ENCODE data around the gene C11orf52.

The C11orf52 gene

GRCh38 chr11:111939836-111940604 lies 21.3 kb downstream of the C11orf52 start:
- DNase-seq, result no peak

DNA sequence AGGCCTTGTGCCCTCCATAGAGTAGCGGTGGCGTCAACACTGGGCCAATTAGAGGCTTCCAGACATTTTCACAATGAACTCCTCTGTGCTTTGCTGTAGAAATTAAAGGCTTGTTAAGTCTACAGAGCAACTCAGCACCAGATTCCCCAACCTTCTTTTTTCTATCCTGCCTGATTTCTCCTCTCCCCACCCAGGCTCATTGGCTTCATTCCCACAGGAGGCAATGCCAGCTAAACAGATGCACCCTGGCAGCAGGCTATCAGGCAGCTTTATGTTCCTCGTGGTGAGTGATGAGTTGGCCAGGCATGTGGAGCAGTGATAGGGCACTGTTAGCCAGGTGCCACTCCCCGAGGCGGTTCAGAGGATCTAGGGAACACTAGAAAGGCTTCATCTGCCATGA lies 23.2 kb downstream of the C11orf52 start:
- DNase-seq, result peak in 1 of 2 donors; percentile 76

DNA sequence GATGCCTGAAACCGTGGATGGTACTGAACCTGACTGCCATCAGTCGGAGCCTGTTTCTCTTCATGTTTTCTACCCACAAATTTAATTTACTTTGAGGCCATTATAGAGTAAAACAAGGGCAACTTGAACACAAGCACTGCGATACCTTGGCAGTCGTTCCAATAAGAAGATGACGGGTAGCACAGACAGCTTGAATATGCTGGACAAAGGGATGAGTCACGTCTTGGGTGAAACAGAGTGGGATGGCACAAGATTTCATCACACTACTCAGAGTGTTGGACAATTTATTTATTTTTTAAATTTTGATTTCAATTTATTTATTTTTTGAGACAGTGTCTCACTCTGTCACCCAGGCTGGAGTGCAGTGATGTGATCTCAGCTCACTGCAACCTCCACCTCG lies 24.1 kb downstream of the C11orf52 start:
- no peak for DNase-seq

- DNase-seq, result no peak
Observed at GRCh38 chr11:111944139-111944538, 25.4 kb downstream of the C11orf52 start.

- DNase-seq, result no peak
Observed at GRCh38 chr11:111944651-111945051, 25.9 kb downstream of the C11orf52 start.

GRCh38 chr11:111945198-111945597 lies 26.5 kb downstream of the C11orf52 start:
- DNase-seq, result no peak

DNA sequence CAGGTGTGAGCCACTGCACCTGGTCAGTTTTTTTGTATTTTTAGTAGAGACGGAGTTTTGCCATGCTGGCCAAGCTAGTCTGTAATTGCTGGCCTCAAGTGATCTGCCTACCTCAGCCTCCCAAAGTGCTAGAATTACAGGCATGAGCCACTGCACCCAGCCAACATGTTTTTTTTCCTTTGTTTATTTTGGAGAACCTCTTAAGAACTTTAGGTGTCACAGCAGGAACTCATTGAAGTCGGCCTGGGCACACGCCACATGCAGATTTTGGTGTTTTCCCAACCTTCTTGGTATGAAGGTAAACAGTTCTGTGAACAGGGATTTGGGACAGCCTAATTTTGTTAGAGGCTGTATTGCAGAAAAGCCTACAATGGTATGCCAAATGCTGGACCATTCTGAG lies 27.8 kb downstream of the C11orf52 start:
- no peak for DNase-seq

DNA sequence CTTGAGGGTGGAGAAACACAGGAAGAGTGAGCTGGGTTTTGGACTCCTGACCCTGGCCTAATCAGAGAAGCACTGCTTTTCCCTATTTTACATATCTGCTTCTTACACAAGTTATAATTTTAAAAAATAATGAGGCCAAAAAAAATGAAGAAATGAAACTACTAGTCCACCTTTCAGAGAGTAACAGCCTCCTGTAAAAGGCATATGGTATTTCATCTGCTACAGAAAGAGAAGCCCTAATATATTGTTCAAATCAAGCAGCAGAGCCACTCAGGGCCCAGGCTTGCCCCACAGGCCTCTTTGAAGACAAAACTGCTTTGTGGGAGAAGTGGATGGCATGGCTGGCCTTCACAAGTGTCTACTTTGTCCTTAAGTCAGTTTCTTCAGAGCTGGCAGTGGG lies 28.4 kb downstream of the C11orf52 start:
- no peak for DNase-seq

DNA sequence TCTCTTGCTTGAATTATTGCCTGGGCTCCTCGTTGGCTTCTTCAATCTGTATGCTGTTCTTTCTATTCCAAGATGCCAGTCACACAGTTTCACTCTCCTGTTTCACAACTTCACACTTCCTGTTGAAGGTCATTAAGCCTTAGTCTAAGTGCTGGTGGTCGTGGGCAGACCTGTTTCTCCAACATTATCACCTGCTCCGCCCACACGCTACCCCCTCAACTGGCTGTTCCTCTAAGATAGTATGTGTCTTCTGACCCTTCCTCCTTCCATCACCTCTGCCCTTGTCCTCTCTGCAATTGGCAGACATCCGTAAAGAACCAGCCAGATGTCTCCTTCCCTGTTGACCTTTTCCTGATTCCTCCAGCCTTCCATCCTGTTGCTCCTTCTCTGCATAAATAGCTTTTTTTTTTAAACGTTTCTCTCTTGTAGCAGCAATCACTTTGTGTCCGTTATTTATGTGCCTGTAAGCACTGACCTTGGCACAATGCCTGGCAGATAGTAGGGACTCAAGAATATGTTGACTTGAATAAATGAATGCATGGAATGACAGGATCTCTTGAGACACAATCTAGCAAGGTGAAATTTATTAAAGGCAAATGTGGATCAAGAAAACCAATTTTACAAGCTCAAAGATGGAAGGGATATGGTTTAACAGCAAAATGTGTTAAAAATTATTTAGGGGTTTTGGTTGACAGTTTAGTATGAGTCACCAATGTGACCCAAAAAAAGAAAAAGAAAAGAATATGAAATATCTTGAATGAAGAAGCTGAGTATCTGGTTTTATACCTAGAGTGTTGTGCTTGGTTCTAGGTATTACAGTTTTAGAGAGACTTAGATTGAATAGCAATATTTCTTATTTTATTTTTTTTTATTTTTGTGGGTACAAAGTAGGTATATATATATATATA lies 31.1 kb downstream of the C11orf52 start:
- no peak for DNase-seq

DNA sequence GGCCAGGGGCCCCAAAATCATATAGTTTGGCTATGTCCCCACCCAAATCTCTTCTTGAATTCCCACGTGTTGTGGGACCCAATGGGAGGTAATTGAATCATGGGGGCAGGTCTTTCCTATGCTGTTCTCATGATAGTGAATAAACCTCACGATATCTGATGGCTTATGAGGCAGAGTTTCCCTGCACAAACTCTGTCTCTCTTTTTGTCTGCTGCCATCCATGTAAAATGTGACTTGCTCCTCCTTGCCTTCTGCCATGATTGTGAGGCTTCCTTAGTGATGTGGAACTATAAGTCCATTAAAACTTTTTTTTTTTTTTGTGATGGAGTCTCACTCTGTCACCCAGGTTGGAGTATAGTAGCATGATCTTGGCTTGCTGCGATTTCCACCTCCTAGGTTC lies 32.9 kb downstream of the C11orf52 start:
- DNase-seq, result no peak

DNA sequence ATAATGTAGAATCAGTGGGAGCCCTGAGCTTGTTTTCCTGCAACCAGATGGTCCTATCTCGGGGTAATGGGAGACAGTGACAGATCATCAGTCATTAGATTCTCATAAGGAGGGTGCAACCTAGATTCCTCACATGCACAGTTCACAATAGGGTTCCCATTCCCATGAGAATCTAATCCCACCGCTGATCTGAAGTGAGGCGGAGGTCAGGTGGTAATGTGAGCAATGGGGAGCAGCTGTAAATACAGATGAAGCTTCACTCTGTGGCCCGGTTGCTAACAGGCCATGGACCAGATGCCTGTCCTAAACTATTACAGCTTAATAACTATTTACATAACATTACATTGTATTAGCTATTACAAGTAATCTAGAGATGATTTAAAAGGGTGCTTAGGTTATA lies 35.4 kb downstream of the C11orf52 start:
- no peak for DNase-seq

GRCh38 chr11:111957663-111958444 lies 39.1 kb downstream of the C11orf52 start:
- no peak for DNase-seq

DNA sequence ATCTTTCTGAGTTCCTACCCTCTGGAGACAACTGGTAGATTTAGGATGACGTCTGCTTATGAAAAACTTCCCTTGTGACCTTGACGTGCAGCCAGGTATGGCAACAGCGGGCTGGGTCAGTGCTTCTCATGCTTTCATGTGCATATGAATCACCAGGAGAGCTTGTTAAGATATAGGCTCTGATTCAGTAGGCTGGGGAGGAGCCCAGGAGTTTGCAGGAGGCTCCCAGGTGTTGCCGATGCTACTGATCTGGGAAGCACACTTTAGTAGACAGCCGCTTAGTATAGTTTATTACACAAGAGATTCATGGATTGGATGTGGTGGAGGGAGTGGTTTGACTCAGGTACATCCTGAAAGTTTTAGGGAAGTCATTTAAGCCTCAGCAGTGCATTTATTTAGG lies 42.2 kb downstream of the C11orf52 start:
- DNase-seq, result no peak

- no peak for DNase-seq
Observed at GRCh38 chr11:111961389-111962300, 42.9 kb downstream of the C11orf52 start.

GRCh38 chr11:111963931-111964340 lies 45.2 kb downstream of the C11orf52 start:
- no peak for DNase-seq

- DNase-seq, result no peak
Observed at GRCh38 chr11:111966678-111967077, 48.0 kb downstream of the C11orf52 start.

- DNase-seq, result no peak
Observed at GRCh38 chr11:111967649-111968048, 48.9 kb downstream of the C11orf52 start.

DNA sequence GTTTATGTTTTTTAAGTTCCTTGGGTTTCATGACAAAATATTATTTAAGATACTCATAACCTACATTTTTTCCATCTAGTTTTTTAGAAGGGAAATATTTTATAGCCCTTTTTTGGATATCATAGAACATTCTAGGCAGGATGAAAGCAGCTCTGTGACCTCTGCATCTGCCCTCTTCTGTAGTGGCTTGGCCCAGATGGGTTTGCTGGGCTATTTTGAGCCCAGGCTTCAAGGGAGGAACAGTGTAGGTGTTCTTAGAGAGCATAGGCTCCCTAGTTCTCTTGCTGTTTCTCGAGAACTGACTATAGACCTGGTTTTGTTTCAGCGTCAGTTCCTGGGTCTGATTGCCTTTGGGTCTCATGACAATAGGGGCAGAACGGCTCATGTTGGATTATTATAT lies 50.6 kb downstream of the C11orf52 start:
- DNase-seq, result no peak

DNA sequence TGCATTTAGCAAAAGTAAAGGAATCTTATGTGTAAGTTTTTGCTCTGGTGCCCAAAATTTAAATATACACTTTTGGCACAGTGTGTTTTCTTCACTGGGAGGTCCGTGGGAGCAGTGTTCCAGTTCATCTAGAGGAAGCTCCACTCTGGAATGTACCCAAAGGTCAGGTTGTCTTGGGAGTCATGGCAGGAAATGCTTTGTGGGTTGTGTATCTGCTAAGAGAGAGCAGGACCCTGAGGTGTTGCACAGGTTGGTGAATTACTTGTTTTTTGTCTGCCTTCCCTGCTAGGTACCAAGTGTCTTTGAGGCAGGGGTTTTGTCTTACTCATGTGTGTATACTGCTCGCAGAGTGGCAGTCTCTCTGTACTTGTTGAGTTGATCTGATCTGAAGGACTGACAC lies 55.7 kb downstream of the C11orf52 start:
- DNase-seq, result no peak

DNA sequence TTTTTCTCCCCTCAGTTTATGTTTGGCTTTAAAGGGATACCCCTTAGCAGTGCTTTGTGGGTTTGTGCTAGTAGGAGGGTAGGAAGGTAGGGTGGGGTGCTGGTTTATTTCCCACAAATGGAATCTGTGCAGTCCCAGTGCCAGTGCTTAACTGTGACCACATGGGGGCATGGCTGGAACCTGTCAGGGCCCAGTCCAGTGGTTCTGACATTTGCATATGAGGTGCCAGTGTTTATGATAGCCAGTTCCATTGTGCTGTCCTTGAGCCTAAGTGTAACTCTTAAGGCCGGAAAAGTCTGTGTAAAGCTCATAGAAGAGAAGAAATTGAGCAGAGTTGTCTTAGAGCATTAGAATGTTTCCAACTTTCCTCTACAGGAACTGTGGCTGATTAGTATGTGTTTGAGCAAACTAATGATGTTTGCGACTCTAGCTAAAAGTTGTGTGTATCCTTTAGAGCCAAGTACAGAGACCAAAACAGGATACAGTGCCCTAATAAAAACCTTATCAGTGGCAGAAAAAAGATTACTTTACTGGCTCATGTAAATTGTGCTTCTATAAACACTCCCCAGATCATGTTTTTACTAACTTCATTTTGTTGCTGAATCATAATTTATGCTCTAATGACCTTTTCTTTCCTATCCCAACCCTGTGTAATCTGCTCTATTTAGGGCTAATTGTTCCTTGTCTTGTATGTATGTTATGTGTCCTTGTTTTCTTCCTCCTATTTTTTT lies 56.5 kb downstream of the C11orf52 start:
- peak in 1 of 2 donors; percentile 33 for DNase-seq

- DNase-seq, result no peak
Observed at GRCh38 chr11:111976119-111976766, 57.5 kb downstream of the C11orf52 start.
